NCI-H82 treated with DMSO at 0.1 percent for 48 hours (cell line): ENCODE results near the gene ZNF700.
"Not testable (repeated sequence)": the region's sequence is repeated elsewhere in the genome, so short reads cannot be mapped to it uniquely, and the experiment has no call there.

Experiments used
- DNase-seq: peaks from one replicate; lab custom pipeline; 2025; ENCODE audit not compliant: unreplicated experiment; lab: John Stamatoyannopoulos, UW

ZNF700 gene

GRCh38 chr19:11987405-11988281 is 62.7 kb downstream of the ZNF700 start:
- peak; percentile 57 for DNase-seq

GRCh38 chr19:11989112-11989456 is 64.2 kb downstream of the ZNF700 start:
- no peak for DNase-seq

- DNase-seq, result not testable (repeated sequence)
Measured at GRCh38 chr19:11991921-11992320, 67.0 kb downstream of the ZNF700 start.

GRCh38 chr19:11995174-11995573 is 70.3 kb downstream of the ZNF700 start:
- no peak for DNase-seq
